Nephron progenitor cell (in vitro differentiated cells): Measurements from ENCODE around the gene KRTAP3-3.
"Not testable (repeated sequence)": the region's sequence is repeated elsewhere in the genome, so short reads cannot be mapped to it uniquely, and the experiment has no call there.

ENCODE experiments used
- DNase-seq: peaks from one replicate; pipeline ENCODE4 v3.0.0; 2021
- H3K27ac Mint-ChIP-seq: 2 replicates; pipeline ENCODE4 v1.8.0; 2021; ENCODE audit warnings: mild to moderate bottlenecking, moderate library complexity, mixed read lengths
- H3K27me3 Mint-ChIP-seq: 2 replicates; pipeline ENCODE4 v1.8.0; 2021; ENCODE audit warnings: mild to moderate bottlenecking, low read depth, mixed read lengths; ENCODE audit not compliant: poor library complexity
- H3K36me3 Mint-ChIP-seq: 2 replicates; pipeline ENCODE4 v1.8.0; 2021; ENCODE audit warnings: low read depth, mixed read lengths
- H3K4me1 Mint-ChIP-seq: 2 replicates; pipeline ENCODE4 v1.8.0; 2021; ENCODE audit warnings: mixed read lengths
- H3K4me3 Mint-ChIP-seq: 2 replicates; pipeline ENCODE4 v1.8.0; 2021; ENCODE audit warnings: mild to moderate bottlenecking, moderate library complexity, mixed read lengths
- H3K9me3 Mint-ChIP-seq: 2 replicates; pipeline ENCODE4 v1.8.0; 2021; ENCODE audit warnings: mild to moderate bottlenecking, moderate library complexity, mixed read lengths
- TF ChIP-seq, protein P1 (sequence below): fragments of 200-600 bp; sonication (generic); IDR thresholded peaks from 2 replicates; pipeline ENCODE4 v1.5.0; 2021; ENCODE audit warnings: antibody characterized with exemption

KRTAP3-3 gene

GRCh38 chr17:40993839-40994238, at the start of gene KRTAP3-3:
TSS of gene KRTAP3-3 (minus strand) at chr17:40994164. CDS start at chr17:40994097, 67 bp downstream.
- TF ChIP-seq, protein P1, sequence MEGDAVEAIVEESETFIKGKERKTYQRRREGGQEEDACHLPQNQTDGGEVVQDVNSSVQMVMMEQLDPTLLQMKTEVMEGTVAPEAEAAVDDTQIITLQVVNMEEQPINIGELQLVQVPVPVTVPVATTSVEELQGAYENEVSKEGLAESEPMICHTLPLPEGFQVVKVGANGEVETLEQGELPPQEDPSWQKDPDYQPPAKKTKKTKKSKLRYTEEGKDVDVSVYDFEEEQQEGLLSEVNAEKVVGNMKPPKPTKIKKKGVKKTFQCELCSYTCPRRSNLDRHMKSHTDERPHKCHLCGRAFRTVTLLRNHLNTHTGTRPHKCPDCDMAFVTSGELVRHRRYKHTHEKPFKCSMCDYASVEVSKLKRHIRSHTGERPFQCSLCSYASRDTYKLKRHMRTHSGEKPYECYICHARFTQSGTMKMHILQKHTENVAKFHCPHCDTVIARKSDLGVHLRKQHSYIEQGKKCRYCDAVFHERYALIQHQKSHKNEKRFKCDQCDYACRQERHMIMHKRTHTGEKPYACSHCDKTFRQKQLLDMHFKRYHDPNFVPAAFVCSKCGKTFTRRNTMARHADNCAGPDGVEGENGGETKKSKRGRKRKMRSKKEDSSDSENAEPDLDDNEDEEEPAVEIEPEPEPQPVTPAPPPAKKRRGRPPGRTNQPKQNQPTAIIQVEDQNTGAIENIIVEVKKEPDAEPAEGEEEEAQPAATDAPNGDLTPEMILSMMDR, result no peak
- Mint-ChIP-seq H3K27me3 (no peaks in the 10 kb centered on the region), H3K9me3 (peaks cover 5% of the 10 kb centered on the region), H3K36me3 (no peaks in the 10 kb centered on the region), H3K4me1 (peaks cover 17% of the 10 kb centered on the region), H3K27ac (peak within 1 kb of the TSS; percentile 31), H3K4me3 (no peak within 1 kb of the TSS)
- no peak for DNase-seq

DNA sequence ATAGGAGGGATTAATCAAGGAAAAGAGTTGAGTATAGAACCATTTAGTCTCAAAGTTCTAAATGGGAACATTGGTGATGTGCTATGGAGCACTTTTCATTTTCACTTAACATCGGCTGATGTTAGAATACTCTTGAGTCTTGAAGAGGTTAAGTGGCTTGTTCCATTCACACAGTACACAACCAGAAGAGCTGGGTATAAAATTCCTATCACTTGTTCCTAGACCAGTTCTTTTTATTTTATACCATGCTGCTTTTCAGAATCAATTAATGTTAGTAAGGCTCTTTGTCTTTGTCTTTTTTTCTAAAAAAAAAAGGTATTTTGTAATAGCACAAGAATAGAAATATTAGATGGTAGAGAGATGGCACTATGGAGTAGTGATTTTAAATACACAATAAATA, 49.0 kb upstream of the KRTAP3-3 start:
- Mint-ChIP-seq H3K9me3 (peaks cover 17% of the 10 kb centered on the region), H3K4me3 (no peak overlapping the region), H3K4me1 (no peaks in the 10 kb centered on the region), H3K27me3 (peaks cover 3% of the 10 kb centered on the region), H3K27ac (no peak overlapping the region), H3K36me3 (no peaks in the 10 kb centered on the region)
- TF ChIP-seq, protein P1, result no peak
- DNase-seq, result no peak

GRCh38 chr17:41040783-41041571, 47.0 kb upstream of the KRTAP3-3 start, which contains the start of gene KRTAP1-1:
TSS of gene KRTAP1-1 (minus strand) at chr17:41041450. CDS start at chr17:41041397, 53 bp downstream.
- not testable (repeated sequence) for DNase-seq, H3K27ac Mint-ChIP-seq, H3K4me1 Mint-ChIP-seq, H3K36me3 Mint-ChIP-seq, H3K27me3 Mint-ChIP-seq, H3K4me3 Mint-ChIP-seq
- peaks cover 17% of the 10 kb centered on the region for H3K9me3 Mint-ChIP-seq

GRCh38 chr17:41037853-41038350, 43.9 kb upstream of the KRTAP3-3 start:
- no peak for DNase-seq
- H3K9me3 Mint-ChIP-seq, result peaks cover 7% of the 10 kb centered on the region
- H3K36me3 Mint-ChIP-seq, result no peaks in the 10 kb centered on the region
- TF ChIP-seq, protein P1, result no peak
- no peak overlapping the region for H3K4me3 Mint-ChIP-seq
- H3K27me3 Mint-ChIP-seq, result peaks cover 3% of the 10 kb centered on the region
- no peak overlapping the region for H3K27ac Mint-ChIP-seq
- H3K4me1 Mint-ChIP-seq, result no peaks in the 10 kb centered on the region

DNA sequence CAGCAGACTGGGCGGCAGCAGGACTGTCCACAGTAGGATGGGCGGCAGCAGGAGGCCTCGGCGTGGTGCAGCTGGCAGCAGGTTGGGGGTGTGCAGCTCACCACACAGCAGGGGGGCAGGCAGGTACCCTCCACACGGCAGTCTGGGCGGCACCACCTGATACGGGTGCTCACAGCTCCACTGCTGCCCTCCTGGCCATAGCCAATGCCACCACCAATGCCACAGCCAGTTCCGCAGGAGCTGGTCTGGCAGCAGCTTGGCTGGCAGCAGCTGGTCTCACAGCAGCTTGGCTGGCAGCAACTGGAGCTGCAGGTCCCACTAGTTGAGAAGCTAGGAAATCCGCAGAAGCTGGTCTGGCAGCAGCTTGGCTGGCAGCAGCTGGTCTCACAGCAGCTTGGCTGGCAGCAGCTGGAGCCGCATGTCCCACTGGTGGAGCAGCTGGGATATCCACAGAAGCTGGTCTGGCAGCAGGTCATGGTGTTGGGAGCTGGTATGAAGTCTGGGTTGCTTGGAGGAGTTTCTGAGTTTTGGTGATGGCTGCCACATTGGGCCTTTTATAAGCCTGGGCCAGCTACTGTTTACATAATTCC, 40.5 kb upstream of the KRTAP3-3 start, which contains the start of gene KRTAP1-3:
Gene KRTAP1-3 (minus strand): TSS at position 529 of the 590 bp plus-strand sequence. CDS start 53 bp downstream, at position 476.
- not testable (repeated sequence) for H3K27me3 Mint-ChIP-seq, H3K27ac Mint-ChIP-seq

GRCh38 chr17:41029633-41030245, 35.8 kb upstream of the KRTAP3-3 start, which contains the start of gene KRTAP1-4:
TSS of gene KRTAP1-4 (minus strand) at chr17:41030195. CDS start at chr17:41030078, 117 bp downstream.
- H3K27me3 Mint-ChIP-seq, result peaks cover 4% of the 10 kb centered on the region
- H3K4me1 Mint-ChIP-seq, result no peaks in the 10 kb centered on the region
- no peak within 1 kb of the TSS for H3K4me3 Mint-ChIP-seq
- H3K27ac Mint-ChIP-seq, result no peak within 1 kb of the TSS
- no peaks in the 10 kb centered on the region for H3K36me3 Mint-ChIP-seq
- no peaks in the 10 kb centered on the region for H3K9me3 Mint-ChIP-seq
- TF ChIP-seq, protein P1, result no peak
- no peak for DNase-seq

More for the DNA sequence above, 40.5 kb upstream of the KRTAP3-3 start, which contains the start of gene KRTAP1-3:
- H3K36me3 Mint-ChIP-seq, H3K4me3 Mint-ChIP-seq, DNase-seq, H3K4me1 Mint-ChIP-seq, H3K9me3 Mint-ChIP-seq: not testable (repeated sequence)
